DOHH2 (cell line): ENCODE results near the gene STAG1.

Experiments used
- H3F3A ChIP-seq: fragments of 200-600 bp; sonication (generic), shearing (Covaris generic); 2 replicates; pipeline ENCODE4 v1.6.0; 2016; ENCODE audit warnings: antibody characterized with exemption, mild to moderate bottlenecking; ENCODE audit not compliant: control insufficient read depth, insufficient read depth
- H3K27ac ChIP-seq: fragments of 200-600 bp; sonication (generic); 2 replicates; pipeline ENCODE4 v1.5.1; 2014; ENCODE audit warnings: low read depth, mild to moderate bottlenecking, low read length, moderate library complexity
- H3K27me3 ChIP-seq: fragments of 200-600 bp; sonication (generic); 2 replicates; pipeline ENCODE4 v1.6.1; 2014; ENCODE audit warnings: mild to moderate bottlenecking, low read length, mixed read lengths; ENCODE audit not compliant: control insufficient read depth
- H3K36me3 ChIP-seq: fragments of 200-600 bp; sonication (generic); 2 replicates; pipeline ENCODE4 v1.6.1; 2014; ENCODE audit warnings: mild to moderate bottlenecking, low read length, moderate library complexity, mixed read lengths; ENCODE audit not compliant: control insufficient read depth
- H3K4me1 ChIP-seq: fragments of 200-600 bp; sonication (generic); 2 replicates; pipeline ENCODE4 v1.6.1; 2014; ENCODE audit warnings: mild to moderate bottlenecking, low read length, mixed read lengths; ENCODE audit not compliant: control insufficient read depth
- H3K4me2 ChIP-seq: fragments of 200-600 bp; sonication (generic); 2 replicates; pipeline ENCODE4 v1.6.0; 2014; ENCODE audit warnings: mild to moderate bottlenecking, low read length, moderate library complexity
- H3K4me3 ChIP-seq: fragments of 200-600 bp; sonication (generic); 2 replicates; pipeline ENCODE4 v1.5.1; 2014; ENCODE audit warnings: mild to moderate bottlenecking, low read length, mixed read lengths
- H3K79me2 ChIP-seq: fragments of 200-600 bp; sonication (generic); 2 replicates; pipeline ENCODE4 v1.6.1; 2014; ENCODE audit warnings: mild to moderate bottlenecking, low read length, mixed read lengths; ENCODE audit not compliant: control insufficient read depth
- H3K9me2 ChIP-seq: fragments of 200-600 bp; sonication (generic); replicated peaks from 2 replicates; pipeline ENCODE4 v1.6.1; 2014; ENCODE audit warnings: mild to moderate bottlenecking, low read length, mixed read lengths; ENCODE audit not compliant: control insufficient read depth
- H3K9me3 ChIP-seq: fragments of 200-600 bp; sonication (generic); 2 replicates; pipeline ENCODE4 v1.6.1; 2014; ENCODE audit warnings: antibody characterized with exemption, low read length, mixed read lengths; ENCODE audit not compliant: control insufficient read depth, insufficient read depth
- H4K20me1 ChIP-seq: fragments of 200-600 bp; sonication (generic); 2 replicates; pipeline ENCODE4 v1.6.0; 2014; ENCODE audit warnings: low read depth, mild to moderate bottlenecking, antibody characterized with exemption, low read length, moderate library complexity; ENCODE audit not compliant: control insufficient read depth, insufficient read depth
- CTCF ChIP-seq: fragments of 200-600 bp; sonication (generic); IDR thresholded peaks from one replicate; pipeline ENCODE4 v1.5.1; 2014; ENCODE audit warnings: antibody characterized with exemption, mild to moderate bottlenecking, low read depth, low read length; ENCODE audit not compliant: poor library complexity, severe bottlenecking
- EZH2phosphoT487 ChIP-seq: fragments of 200-600 bp; sonication (generic); IDR thresholded peaks from 2 replicates; pipeline ENCODE4 v1.6.1; 2017; ENCODE audit warnings: borderline replicate concordance, mild to moderate bottlenecking, antibody characterized with exemption, low read length, moderate library complexity, mixed read lengths

Gene STAG1

GRCh38 chr3:136543385-136543784 lies 208.8 kb downstream of the STAG1 start:
- Histone ChIP-seq H3K4me3 (no peak overlapping the region), H3K36me3 (no peaks in the 10 kb centered on the region), H3K4me2 (no peak overlapping the region), H3K9me3 (no peaks in the 10 kb centered on the region), H3K4me1 (peaks cover 15% of the 10 kb centered on the region), H3F3A (no peaks in the 10 kb centered on the region), H4K20me1 (no peaks in the 10 kb centered on the region), H3K79me2 (no peaks in the 10 kb centered on the region), H3K9me2 (no peaks in the 10 kb centered on the region), H3K27me3 (no peaks in the 10 kb centered on the region), H3K27ac (no peak overlapping the region)
- no peak for TF ChIP-seq EZH2phosphoT487
- no peak for TF ChIP-seq CTCF

GRCh38 chr3:136535906-136536305 lies 216.3 kb downstream of the STAG1 start:
- Histone ChIP-seq H3K9me3 (peaks cover 3% of the 10 kb centered on the region; the same call in 1 of the 2 replicates), H3F3A (no peaks in the 10 kb centered on the region), H3K4me2 (no peak overlapping the region), H4K20me1 (no peaks in the 10 kb centered on the region), H3K4me3 (no peak overlapping the region), H3K79me2 (peaks cover 8% of the 10 kb centered on the region), H3K4me1 (no peaks in the 10 kb centered on the region), H3K27ac (no peak overlapping the region), H3K9me2 (no peaks in the 10 kb centered on the region), H3K27me3 (no peaks in the 10 kb centered on the region), H3K36me3 (peaks cover 13% of the 10 kb centered on the region)
- TF ChIP-seq EZH2phosphoT487: no peak
- no peak for TF ChIP-seq CTCF

- no peaks in the 10 kb centered on the region for H3K4me1 ChIP-seq
- H3K4me3 ChIP-seq: no peak overlapping the region
- no peaks in the 10 kb centered on the region for H3K9me2 ChIP-seq
- peaks cover 17% of the 10 kb centered on the region for H3K36me3 ChIP-seq
- H3K4me2 ChIP-seq: no peak overlapping the region
- H3K27ac ChIP-seq: no peak overlapping the region
- no peaks in the 10 kb centered on the region for H4K20me1 ChIP-seq
- TF ChIP-seq CTCF: no peak
- TF ChIP-seq EZH2phosphoT487: no peak
- no peaks in the 10 kb centered on the region for H3F3A ChIP-seq
- no peaks in the 10 kb centered on the region for H3K27me3 ChIP-seq
- H3K79me2 ChIP-seq: peaks cover 23% of the 10 kb centered on the region
- peaks cover 3% of the 10 kb centered on the region; the same call in 1 of the 2 replicates for H3K9me3 ChIP-seq
These were observed 219.4 kb downstream of the STAG1 start for GRCh38 chr3:136532766-136533165.

DNA sequence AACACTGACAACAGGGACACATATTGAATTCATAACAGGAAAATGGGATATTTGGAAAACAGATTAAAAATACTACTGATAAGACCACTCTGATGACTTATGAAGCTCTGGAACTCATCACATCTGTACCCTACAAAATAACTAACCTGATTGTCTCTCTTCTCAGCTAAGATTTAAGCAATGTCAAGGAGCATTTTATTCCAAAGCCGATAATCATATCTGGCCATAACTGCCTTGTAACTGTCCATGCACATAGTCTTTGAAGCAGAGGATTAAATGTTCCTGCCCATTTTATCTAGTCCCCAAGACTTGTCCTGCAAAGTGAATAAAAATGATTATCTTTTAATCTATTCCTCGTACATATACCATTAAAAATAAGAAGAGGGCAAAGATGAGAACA lies 234.1 kb downstream of the STAG1 start:
- no peaks in the 10 kb centered on the region for H3K4me1 ChIP-seq
- H3K79me2 ChIP-seq: no peaks in the 10 kb centered on the region
- H3K27ac ChIP-seq: no peak overlapping the region
- no peak overlapping the region for H3K4me2 ChIP-seq
- no peak overlapping the region for H3K4me3 ChIP-seq
- 0 out of 2 replicates have a peak, but pooled peaks cover 2% of the 10 kb centered on the region for H3F3A ChIP-seq
- H3K36me3 ChIP-seq: peaks cover 13% of the 10 kb centered on the region
- no peaks in the 10 kb centered on the region for H3K9me3 ChIP-seq
- H3K9me2 ChIP-seq: no peaks in the 10 kb centered on the region
- no peaks in the 10 kb centered on the region for H3K27me3 ChIP-seq
- H4K20me1 ChIP-seq: no peaks in the 10 kb centered on the region
- TF ChIP-seq EZH2phosphoT487 (no peak), CTCF (no peak)
